NK-92 treated with Interleukin-12 subunit alpha and Interleukin-12 subunit beta, amount 100 ng/mL, for 24 hours (cell line): ENCODE results near the gene CDH4.

Experiments used
- DNase-seq: peaks from one replicate; lab custom pipeline; 2025; lab: John Stamatoyannopoulos, UW

The CDH4 gene

DNA sequence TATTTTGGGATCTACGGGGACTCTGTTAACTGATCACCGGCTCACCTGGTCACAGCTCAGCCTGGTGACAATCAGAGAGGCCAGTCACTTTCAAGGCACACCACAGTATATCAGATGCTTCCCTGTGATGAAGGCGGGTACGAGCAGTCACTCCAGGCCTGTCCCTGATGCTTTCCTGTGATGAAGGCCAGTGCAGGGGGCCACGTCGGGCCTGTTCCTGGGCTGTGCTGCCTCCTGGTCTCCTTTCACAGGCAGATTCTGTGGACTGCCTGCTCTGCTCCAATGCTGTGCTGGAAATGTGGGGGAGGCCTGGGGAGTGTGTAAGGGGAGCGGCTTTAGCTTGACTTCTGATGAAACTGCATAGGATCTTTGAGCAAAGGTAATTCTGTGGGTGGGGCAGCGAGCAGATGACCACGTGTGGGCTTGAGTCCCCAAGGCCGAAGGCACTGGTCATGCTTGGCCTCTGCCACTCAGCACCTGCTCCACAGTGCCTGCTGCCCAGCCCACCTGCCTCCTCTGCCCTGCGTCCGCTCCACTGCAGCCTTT, 441.1 kb downstream of the CDH4 start:
- no peak for DNase-seq

DNA sequence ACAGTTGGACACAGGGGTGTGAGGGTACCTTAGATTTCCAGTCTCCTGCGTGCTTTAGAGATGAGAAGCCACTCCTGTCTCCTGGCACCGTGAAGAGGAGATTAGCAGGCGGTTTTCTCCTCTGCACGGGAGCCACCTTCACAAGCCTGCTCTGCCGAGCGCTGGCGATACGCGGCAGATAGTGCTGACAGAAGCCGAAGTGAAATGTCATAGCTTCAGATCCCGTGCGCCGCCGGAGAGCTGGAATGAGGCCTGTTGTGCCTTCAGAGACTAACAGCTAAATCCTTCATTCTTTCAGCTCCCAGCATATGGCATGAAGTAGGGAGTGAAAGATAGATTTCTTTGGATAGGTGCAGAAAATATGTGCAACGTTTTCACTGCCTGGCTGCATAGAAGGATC, 442.6 kb downstream of the CDH4 start:
- DNase-seq: no peak

DNA sequence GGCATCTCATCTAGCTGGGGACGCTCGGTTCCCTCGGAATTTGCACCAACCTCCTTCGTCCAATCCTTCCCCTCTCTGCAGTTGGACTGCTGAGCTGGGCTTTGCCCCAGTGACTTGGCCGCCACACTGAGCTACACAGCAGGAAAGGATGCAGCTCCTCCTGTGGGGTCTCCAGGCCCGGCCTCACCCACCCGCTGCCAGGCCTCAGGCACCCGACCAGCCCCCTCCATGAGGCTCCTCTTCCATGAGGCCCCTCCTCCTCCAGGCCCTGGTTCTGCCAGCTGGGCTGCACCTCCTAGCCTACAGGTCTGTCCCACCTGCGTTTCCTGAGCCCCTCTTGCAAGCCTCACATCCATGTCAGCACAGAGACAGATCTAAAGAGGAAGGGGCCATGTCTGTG, 443.7 kb downstream of the CDH4 start:
- no peak for DNase-seq

DNA sequence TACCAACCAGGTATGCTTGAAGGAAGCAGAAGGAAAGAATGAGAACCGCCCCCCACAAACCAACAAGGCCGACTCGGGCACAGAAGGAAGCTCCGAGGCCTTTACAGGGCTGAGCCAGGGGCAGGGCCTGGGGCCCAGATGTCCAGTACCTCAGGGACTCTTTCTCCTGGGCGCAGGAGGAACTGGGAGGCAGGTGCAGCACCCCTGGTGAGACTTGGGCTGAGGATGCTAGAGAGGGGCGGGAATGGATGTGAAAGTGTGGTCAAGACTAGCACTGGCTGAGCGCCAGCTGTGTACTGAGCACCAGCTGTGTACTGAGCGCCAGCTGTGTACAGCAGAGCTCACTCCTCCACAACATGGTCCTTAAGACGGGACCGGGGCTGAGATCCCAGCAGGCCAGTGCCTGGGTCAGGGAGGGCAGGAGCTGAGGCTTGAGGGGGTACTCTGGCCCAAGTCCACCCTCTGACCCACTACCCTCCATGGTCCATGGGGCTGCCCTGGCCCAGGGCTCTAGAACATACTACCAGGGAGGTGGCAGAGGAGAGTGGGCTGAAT, 444.2 kb downstream of the CDH4 start:
- DNase-seq: no peak

DNA sequence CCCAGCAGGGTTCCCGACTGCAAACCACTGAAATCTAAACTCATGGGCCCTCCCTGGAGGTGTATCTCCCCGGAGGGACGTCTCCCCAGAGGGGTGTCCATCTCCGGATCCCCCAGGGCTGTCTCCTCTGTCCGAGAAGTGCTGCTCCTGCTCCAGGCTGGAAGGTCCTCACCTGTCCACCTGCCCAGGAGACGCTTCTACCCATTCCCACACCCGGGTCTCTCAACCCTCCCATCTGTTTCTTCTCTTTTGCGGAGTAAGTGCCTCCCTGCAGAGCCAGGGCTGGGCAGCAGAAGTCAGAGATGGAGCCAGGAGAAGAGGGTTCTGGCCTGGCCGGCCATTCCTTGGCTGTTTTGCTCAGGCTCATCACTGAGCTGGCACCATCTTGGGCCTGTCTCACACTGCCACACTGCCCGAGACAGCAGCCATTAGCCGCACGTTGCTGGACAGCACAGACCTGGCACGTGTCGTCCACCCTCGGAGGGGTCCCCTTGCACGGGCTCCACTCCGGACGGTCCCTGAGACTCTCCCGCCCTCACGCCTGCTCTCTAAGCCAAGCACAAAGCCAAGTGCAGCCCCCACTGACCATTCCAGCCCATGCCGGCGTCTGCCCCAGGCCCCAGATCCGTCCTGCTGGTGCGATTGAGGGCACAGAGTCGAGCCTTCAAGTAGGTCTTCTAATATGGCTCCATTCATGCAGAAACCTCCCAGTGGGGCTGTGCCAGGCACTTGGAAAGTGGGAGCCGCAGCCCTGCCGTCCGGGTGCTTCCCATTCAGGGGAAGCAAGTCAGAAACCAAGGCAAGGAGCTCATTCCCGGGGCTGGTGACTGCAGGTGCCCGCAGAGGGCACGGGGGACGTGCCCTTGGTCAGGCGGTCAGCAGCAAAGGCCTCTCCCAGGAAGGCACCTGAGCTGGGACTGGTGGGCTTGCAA, 445.9 kb downstream of the CDH4 start:
- DNase-seq: no peak

DNA sequence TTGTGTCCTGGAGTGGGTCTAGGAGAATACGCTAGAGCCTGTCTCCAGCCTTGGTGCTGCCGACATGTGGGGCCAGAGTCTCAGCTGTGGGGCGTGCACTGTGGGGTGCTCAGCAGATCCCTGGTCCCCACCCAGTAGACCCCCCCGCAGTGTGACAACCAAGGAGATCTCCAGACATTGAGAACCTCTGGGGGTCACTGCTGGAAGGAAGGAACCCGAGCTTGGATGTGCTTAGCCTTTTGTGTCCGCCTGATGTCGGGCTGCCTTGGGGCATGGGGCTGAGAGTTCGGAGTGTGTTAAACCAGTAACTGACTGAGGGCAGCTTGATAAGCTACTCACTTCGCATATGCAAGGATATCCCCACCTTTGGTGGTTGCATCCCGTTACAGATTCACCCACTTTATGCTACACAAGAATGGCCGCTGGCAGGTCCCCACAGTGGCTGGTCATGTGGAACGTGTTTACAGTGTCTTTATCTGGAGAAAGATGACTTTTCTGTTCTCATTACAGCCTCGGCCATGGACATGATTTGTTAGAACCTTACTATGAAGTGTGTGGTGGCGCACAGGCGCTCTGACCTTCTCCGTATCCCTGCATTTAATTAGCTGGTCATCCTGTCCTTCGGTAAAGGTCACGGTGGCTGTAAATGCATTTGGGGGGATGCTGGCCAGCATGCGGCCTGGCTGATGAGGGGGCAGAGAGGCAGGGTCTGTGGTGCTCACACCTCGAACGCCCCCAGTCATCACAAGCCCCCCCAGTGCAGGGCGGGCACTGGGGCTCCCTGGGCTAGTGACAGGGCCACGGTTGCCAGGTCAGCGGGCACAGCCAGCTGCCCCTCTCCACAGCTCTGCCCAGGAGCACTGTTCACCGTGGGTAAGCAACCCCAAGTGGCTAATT, 446.8 kb downstream of the CDH4 start:
- DNase-seq: no peak

DNA sequence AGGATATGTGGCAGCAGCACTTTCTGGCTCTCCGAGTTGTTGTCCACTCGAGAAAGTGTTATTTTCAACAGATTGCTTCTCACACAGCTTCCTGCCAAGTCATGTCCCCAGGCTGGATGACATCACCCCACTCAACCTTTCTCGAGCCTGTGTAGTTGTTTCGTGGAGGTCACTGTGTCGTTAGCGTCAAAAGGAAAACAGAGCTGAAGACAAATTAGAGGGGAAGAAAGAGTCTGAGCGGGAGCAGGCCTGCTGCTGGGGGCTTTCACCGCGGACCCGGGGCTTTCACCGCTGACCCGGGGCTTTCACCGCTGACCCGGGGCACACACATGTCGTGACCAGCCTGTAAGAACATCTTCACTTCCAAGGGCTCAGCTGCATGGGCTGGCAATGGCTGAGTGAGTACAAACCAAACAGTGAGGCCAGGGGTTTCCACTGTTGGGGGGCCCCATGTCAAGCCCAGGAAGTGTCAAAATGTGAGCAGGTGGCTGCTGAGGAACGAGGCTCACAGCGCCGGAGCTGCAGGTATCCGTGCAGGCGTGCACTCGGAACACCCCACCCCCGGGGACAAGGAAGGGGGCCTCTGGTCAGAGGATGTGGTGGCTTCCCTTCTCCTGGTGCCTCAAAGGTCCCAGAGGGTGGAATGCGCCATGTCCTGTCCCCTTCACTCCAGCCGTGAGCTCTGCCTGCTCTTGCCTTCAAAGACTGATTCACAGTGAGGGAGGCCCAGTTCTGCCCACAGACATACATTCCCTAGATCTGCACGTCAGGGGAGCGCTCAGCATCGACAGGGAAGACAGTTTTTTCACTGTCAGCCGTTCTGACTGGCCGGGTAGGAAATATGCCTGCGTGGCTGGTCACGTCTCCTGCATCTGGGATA, 447.7 kb downstream of the CDH4 start:
- no peak for DNase-seq

DNA sequence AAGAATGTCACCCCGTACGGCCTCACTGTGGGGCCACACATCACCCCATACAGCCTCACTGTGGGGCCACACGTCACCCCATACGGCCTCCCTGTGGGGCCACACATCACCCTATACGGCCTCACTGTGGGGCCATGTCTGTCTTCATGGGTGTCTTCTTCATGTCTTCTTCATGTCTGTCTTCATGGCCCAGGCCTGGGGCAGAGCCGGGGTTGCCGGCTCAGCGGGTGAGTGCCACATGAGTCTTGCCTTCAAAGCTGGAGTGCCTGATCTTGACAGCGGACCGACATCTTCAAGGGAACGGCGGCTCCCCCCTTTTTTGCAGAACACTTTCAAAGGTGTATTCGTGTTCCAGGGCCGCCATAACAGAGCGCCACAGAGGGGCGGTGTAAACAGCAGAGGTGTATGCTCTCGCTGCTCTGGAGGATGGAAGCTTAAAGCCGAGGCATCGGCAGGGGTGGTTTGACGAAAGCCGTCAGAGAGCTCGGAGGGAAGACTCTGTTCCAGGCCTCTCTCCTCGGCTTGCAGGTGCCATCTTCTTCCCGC, 448.6 kb downstream of the CDH4 start:
- no peak for DNase-seq

DNA sequence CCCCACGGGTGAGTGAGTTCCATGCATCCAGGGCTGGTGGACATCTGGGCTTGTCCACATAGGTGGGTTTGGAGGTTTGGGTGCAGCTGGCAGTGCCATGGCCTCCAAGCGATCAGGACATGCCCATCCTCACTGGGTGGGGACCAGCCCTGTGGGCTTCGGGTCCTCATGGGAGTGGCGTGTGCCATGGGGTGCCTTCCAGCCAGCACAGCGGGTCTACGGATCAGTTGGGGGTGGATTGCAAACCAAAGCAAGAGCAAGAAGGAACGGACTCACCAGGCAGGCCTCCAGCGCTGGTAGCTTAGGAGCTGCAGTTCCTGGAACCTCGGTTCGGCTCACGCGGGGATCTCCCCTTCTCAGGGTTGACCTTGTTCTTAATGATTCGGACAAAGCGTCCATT, 449.3 kb downstream of the CDH4 start:
- DNase-seq: no peak

DNA sequence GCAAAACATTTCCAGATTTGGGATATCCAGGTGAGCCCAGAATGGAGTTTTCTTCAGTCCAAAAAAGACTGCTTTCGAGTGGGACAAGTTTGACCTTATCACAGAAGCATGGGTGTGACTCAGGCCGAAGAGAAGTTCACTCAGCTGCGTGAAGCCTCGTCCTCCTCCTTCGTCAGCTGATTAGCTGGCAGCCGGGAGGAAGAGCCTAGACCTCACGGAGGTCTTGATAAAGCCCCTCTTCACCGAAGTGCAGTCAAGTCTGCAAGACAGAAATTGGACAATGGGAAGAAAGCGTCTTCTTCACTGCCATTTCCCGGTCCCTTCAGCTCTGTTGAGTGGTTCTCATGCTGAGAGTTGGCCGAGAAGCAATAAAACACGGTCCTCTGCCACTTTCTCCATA, 449.7 kb downstream of the CDH4 start:
- no peak for DNase-seq

DNA sequence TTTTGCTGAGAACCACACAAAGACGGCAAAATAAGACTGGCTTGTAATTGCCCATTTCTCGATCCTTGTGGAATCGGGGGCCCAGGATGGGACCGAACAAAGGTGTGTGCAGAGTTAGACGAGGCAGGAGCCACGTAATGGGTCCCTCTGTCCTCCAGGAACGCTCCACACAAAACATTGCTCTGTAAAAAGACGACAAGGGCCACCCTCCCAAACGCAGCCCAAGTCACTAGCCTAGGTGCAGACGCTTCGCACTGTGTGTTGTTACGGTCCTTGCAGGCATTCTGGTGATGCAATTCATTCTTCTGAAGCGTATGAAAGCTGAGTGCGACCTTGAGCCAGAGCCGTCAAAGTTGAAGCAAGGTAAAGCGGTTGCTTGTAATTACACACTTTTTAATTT, 450.2 kb downstream of the CDH4 start:
- DNase-seq: no peak

DNA sequence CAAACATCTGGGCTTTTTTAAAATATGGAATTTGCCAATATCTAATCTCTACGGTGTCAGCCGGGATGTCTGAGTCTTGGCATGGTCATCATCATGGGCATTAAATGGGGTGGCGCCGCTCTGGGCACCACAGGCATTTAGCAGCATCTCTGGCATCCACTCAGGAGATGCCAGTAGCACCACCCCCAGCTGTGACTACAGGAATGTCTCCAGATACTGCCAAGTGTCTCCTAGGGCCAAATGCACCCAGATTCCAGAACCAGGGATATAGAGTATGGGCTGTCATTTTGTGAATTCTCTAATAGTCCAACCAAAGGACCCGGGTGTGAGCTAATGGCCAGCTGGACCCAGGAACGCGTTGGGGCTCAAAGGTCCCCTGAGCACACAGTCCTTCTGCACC, 452.6 kb downstream of the CDH4 start:
- no peak for DNase-seq

DNA sequence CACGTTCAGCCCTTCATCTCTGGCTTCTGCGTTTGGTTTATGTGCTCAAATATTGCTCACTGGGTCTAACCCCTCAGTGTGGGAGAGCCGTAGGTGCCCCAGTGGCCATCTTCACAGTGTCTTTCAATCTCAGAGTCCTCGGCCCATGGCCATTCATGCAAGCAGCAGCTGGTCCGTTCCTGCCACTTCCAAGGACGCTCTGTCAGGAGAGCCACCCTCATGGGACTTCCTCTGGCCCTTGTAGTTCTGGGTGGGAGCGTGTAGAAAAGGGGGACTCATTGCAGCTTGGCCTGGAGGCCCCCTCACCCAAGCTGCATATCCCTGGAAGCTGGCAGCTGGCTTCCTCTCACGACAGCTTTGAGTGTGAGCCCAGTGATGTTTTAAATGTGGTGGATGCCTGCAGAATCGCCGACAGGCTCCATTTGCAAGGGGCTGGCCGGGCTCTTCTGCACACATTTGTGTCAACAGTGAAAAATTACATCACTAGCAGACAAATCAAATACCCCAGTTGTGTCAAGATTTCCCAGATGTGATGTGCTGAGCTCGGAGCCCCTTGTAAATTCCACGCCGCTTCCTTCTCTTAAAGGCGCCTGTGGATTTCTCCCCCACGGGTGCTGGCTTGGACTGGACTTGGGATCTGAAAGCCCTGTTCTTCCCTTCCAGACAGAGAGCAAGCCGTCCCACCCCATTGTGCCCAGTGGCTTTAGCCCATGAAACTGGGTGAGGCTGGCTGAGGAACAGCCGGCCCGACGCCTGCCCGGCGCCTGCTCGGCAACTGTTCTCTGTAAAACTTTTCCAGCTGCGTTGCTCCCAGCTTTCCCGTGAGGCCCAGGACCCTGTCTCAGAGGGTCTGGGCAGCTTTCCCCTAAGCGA, 453.6 kb downstream of the CDH4 start:
- no peak for DNase-seq

DNA sequence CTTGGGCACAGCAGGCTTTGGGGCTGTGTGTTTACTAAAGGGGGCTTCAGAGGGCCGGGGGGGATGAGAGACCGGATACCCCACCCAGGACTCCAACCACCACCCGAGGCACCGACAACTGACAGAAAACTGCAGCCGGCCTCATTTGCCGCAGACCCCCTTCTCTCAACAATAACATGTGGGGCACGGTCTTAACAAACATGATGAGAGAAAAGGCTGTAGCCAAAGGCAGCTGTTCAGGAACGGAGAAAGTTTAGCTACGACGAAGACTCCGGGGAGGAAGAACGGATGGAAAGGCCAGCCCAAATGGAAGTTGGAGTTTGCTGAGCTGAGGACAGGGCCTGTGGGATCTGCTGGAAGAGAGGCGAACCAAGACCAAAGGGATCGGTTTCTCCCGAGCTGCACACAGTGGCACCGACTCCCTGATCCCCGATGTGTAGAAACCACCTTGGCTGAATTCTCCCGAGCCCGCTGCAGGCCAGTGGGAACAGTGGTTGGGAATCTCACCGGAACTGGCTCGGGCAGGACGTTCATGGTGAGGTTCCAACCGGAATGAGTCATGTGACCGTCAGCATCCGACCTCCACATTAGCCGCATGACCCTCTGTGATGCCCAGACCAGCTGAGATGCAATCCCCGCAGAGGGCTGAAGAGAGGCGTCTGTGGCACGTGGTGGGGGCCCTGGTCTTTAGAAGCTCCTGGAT, 454.3 kb downstream of the CDH4 start:
- DNase-seq: no peak

DNA sequence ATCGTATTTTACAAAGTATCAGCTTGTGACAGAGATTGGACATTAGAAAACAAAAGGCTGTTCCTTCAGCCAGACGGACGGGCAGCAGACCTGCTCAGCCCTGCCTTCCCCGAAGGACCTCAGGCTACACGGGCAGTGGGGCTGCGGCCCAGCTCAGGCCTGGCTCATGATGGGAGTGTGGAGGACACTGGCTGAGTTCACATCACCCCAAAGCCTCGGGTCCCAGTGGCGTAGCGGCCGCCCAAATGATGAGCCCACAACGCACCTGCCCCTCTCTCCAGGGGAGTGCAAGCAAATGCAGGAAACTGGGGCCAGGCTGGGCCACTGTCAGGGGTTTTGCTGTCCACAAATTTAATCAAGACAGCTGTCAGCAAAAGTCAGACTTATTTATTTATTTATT, 456.8 kb downstream of the CDH4 start:
- no peak for DNase-seq

DNA sequence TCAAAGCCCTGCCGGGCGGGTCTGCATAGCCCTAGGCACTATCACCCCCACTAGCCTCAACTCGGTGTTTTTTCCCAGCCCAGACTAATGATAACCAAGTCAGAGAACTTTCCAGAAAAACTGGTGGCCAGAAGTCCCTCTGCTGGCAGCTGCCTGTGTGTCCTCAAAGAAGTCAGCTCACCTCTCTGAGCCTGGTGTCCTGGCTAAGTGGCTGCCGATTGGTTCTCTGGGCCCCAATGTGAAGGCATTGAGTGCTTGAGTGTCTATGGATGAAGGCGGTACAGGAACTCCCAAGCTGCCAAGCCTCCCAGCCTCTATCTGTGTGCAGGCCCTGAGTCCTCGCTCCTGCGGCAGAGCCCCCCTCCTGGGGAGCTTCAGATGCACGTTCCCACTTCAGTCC, 458.0 kb downstream of the CDH4 start:
- DNase-seq: no peak

DNA sequence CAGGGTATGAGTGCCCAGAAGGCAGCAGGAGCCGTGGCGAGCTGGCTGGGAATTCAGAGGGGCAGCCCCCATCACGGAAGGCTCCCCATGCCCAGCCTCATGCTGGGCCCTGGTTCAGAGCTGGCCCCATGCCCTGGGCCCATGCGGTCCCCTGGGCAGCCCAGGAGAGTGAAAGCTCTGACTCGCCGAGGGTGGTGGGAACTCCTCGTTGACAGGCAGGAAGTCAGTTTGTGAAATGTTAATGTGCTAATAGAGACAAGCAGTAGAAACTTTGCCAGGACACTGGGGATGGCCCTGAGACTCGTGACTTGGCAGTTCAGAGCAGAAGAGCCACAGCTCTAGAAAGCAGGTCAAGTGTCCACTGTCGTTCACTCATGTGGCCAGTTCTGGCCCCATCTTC, 460.6 kb downstream of the CDH4 start:
- DNase-seq: no peak

DNA sequence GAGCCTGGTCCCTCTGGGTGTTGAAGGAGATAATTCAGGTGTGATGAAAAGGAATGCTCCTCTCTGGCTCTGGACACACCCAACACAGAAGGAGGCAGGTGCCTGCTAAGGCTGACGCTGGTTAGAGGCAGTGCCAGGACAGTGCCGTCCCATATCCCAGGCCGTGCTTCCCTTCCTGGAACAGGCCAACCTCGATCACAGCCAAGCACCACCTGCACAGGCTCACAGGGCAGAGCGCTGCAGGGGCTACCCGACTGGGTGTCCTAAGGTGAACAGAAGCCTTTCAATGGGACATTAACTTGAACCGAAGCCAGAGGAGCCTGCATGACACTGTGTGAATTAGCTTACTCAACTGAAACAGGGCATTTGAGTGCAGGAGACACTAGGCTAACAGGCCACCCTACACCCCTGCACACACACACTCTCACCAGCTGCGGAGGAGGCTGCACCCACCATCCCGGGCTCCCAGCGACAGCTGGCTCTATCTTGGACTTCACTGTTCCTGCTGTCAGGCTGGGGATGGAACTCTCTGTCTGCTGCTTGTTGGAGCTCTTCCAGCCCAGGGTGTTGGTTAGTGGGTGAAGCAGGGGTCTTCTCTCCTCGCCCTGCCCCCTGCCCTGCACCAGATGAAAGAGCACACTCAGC, 466.4 kb downstream of the CDH4 start:
- no peak for DNase-seq
